HFF-Myc (cell line): ENCODE results near the gene ANKRD33B.
"Not testable (repeated sequence)": the region's sequence is repeated elsewhere in the genome, so short reads cannot be mapped to it uniquely, and the experiment has no call there.

Experiments used
- DNase-seq: peaks from one replicate; pipeline ENCODE4 v3.0.0-alpha.2; 2011; ENCODE audit warnings: low read depth; ENCODE audit errors: extremely low read depth
- H3K4me3 ChIP-seq: replicated peaks from 2 replicates; pipeline ENCODE4 v1.5.1; 2011; ENCODE audit warnings: low read depth, mild to moderate bottlenecking, control low read depth, low read length
- CTCF ChIP-seq: IDR thresholded peaks from 2 replicates; pipeline ENCODE4 v1.5.1; 2012; ENCODE audit warnings: mild to moderate bottlenecking, low read depth, low read length, control low read depth; ENCODE audit errors: missing control alignments

The ANKRD33B gene

GRCh38 chr5:10636363-10637142 is 72.7 kb downstream of the ANKRD33B start:
- no peak for TF ChIP-seq CTCF
- no peak overlapping the region for H3K4me3 ChIP-seq

GRCh38 chr5:10637944-10638343 is 74.1 kb downstream of the ANKRD33B start:
- H3K4me3 ChIP-seq = no peak overlapping the region
- no peak for TF ChIP-seq CTCF
- no peak for DNase-seq

More at GRCh38 chr5:10636363-10637142, 72.7 kb downstream of the ANKRD33B start:
- DNase-seq = no peak

- DNase-seq, H3K4me3 ChIP-seq: not testable (repeated sequence)
These were observed 74.9 kb downstream of the ANKRD33B start for GRCh38 chr5:10638723-10639122.

- TF ChIP-seq CTCF = no peak
- DNase-seq = no peak
- H3K4me3 ChIP-seq = no peak overlapping the region
These were observed 76.0 kb downstream of the ANKRD33B start for GRCh38 chr5:10639846-10640368.

- H3K4me3 ChIP-seq = no peak overlapping the region
- DNase-seq = no peak
- TF ChIP-seq CTCF = no peak
These were observed 78.5 kb downstream of the ANKRD33B start for GRCh38 chr5:10642367-10642766.

- no peak for TF ChIP-seq CTCF
- DNase-seq = no peak
- H3K4me3 ChIP-seq = no peak overlapping the region
These were observed 80.3 kb downstream of the ANKRD33B start for GRCh38 chr5:10644192-10644591.

GRCh38 chr5:10645146-10645545 is 81.3 kb downstream of the ANKRD33B start:
- H3K4me3 ChIP-seq = no peak overlapping the region
- DNase-seq = no peak
- TF ChIP-seq CTCF = no peak
